GM23248 (cell line): Measurements from ENCODE around the gene PRRG2.

ENCODE experiments used
- EZH2 ChIP-seq: fragments of 200-600 bp; sonication (generic); IDR thresholded peaks from 2 replicates; pipeline ENCODE4 v1.6.1; 2018; ENCODE audit warnings: antibody characterized with exemption, mild to moderate bottlenecking; ENCODE audit not compliant: insufficient read depth, poor library complexity, severe bottlenecking
- EZH2phosphoT487 ChIP-seq: fragments of 200-600 bp; sonication (generic); IDR thresholded peaks from 2 replicates; pipeline ENCODE4 v1.6.1; 2018; ENCODE audit warnings: antibody characterized with exemption, moderate library complexity, mild to moderate bottlenecking, low read depth; ENCODE audit not compliant: insufficient read depth

- no peak for TF ChIP-seq EZH2phosphoT487
- TF ChIP-seq EZH2, result no peak
These were observed 14.8 kb downstream of the PRRG2 start for GRCh38 chr19:49595819-49596404.
